GM10266 (cell line): Measurements from ENCODE around the gene PLCB4.

Experiments
- DNase-seq: peaks from one replicate; pipeline ENCODE4 v3.0.0; 2012; ENCODE audit errors: extremely low spot score
- TF ChIP-seq, protein P1 (sequence below): IDR thresholded peaks from 2 replicates; pipeline ENCODE4 v1.5.1; 2012; ENCODE audit warnings: mild to moderate bottlenecking, low read depth; ENCODE audit not compliant: control insufficient read depth, insufficient read depth; ENCODE audit errors: missing control alignments

The PLCB4 gene

DNA sequence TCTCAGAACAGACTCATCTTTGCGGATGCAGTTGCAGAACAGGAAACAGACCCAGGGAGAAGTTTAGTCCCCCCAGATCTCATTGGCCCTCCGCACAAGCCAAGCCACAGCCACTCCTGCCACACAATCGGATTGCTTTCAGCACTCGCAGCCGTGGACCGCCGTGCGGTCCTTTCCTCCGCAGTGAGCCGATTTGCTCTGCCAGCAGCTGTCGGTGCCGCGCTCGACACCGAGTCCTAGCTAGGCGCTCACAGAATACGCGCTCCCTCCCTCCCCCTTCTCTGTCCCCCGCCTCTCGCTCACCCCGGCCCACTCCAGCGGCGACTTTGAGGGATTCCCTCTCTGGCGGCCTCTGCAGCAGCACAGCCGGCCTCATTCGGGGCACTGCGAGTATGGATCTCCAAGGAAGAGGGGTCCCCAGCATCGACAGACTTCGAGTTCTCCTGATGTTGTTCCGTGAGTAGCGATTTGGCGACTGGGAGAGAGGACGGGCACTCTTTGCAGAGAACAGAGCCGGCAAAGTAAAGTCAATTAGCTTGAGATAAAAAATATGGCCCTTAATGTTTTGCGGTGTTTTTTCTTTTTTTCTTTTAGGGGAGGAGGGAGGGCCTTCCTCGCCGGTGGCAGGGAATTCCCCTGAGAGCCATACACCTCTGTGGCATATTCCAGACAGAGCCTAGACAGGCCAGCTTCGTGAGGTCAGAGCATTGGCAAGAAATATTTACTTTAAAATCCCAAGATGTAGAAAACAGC lies 445.8 kb downstream of the PLCB4 start, which contains the start of gene LAMP5:
Gene LAMP5 (plus strand): TSS at position 130 of the 753 bp plus-strand sequence. CDS start 263 bp downstream, at position 393.
- DNase-seq = no peak
- TF ChIP-seq, protein P1, sequence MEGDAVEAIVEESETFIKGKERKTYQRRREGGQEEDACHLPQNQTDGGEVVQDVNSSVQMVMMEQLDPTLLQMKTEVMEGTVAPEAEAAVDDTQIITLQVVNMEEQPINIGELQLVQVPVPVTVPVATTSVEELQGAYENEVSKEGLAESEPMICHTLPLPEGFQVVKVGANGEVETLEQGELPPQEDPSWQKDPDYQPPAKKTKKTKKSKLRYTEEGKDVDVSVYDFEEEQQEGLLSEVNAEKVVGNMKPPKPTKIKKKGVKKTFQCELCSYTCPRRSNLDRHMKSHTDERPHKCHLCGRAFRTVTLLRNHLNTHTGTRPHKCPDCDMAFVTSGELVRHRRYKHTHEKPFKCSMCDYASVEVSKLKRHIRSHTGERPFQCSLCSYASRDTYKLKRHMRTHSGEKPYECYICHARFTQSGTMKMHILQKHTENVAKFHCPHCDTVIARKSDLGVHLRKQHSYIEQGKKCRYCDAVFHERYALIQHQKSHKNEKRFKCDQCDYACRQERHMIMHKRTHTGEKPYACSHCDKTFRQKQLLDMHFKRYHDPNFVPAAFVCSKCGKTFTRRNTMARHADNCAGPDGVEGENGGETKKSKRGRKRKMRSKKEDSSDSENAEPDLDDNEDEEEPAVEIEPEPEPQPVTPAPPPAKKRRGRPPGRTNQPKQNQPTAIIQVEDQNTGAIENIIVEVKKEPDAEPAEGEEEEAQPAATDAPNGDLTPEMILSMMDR = no peak

DNA sequence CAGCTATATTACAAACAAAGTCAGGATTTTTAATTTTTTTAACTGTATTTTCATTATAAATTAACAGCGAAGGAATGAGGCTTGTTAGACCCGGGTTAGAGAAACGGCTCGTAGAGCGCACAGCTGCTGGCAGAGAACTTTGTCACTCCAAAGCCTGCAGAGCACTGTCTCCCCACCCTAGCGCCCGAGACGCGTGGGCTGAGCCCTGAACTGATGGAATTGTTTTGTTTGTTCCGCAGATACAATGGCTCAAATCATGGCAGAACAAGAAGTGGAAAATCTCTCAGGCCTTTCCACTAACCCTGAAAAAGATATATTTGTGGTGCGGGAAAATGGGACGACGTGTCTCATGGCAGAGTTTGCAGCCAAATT lies 446.3 kb downstream of the PLCB4 start:
- TF ChIP-seq, protein P1 = no peak
- DNase-seq = no peak

DNA sequence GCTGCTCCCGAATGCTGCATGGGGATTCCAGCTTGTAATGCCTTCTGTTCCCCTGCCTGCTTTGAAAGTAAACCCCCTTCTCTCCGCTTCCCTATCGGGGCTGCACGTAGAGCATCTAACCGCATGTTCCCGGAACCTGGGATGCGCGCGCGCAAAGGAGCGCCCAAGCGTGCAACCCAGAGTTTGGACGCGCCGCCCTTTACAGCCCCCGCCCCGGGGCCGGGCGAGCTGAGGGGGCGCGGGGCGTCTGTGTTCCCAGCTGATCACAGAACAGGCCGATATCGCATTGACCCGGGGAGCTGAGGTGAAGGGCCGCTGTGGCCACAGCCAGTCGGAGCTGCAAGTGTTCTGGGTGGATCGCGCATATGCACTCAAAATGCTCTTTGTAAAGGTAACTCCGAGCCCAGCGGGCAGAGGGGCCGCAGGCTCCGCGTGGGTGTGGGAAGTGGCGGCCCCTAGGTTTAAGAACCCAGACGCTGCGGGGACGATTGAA lies 446.9 kb downstream of the PLCB4 start:
- no peak for DNase-seq

DNA sequence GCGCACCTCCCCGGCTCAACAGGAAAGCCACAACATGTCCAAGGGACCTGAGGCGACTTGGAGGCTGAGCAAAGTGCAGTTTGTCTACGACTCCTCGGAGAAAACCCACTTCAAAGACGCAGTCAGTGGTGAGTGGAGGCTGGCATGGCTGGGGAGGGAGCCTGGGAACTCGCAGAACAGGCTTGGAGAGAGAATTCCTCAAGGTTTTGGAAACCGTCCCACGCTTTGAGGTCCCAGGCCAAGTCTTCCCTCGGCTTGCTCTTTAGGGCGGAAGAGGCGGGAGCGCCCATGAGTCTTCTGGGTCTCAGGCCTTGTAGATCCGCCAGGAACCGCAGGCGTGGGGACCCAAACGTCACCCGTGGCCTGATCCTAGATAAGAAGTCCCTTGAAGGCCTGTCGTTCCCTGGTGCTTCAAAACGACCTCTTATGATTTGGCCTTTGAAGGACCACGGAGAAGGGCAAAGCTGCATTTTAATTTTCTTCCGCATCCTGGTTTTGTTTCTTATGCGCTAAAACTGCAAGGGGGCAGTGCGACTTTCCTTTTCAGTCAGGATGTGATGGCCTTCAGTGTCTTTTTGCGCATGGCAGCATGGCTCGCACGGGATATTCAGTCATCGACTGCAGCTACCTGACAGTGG lies 447.5 kb downstream of the PLCB4 start:
- no peak for DNase-seq
- TF ChIP-seq, protein P1 = no peak

More for the DNA sequence above, 446.9 kb downstream of the PLCB4 start:
- TF ChIP-seq, protein P1 = no peak

DNA sequence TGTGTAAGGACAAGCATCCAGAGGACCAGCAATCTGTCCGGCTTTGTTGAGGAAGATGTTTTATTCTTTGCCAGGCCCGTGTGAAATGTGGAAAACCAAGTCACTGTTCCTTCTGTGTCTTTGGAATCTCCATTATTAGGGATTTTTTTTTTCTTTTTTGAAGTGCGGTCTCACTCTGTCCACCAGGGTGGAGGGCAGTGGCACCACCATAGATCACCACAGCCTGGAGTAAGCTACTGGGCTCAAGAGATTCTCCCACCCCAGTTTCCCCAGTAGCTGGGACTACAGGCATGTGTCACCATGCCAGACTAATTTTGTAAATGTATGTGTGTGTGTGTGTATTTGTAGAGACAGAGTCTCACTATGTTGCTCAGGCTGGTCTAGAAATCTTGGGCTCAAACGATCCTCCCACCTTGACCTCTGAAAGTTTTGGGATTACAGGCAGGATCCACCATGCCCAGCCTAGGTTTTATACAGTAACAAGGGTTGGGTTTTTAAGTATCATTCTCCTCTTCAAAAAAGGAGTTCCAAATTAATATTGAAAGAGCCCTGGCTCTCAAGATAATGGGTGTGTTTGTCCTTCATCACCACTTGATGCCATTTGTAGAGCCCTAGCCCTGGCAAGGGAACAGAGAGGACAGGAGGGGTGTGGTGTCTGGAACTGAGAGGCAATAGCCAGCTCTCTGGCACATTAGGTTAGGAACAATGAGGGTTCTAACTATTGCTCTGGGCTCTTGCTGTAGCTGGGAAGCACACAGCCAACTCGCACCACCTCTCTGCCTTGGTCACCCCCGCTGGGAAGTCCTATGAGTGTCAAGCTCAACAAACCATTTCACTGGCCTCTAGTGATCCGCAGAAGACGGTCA lies 448.6 kb downstream of the PLCB4 start:
- DNase-seq = no peak
- TF ChIP-seq, protein P1 = no peak

DNA sequence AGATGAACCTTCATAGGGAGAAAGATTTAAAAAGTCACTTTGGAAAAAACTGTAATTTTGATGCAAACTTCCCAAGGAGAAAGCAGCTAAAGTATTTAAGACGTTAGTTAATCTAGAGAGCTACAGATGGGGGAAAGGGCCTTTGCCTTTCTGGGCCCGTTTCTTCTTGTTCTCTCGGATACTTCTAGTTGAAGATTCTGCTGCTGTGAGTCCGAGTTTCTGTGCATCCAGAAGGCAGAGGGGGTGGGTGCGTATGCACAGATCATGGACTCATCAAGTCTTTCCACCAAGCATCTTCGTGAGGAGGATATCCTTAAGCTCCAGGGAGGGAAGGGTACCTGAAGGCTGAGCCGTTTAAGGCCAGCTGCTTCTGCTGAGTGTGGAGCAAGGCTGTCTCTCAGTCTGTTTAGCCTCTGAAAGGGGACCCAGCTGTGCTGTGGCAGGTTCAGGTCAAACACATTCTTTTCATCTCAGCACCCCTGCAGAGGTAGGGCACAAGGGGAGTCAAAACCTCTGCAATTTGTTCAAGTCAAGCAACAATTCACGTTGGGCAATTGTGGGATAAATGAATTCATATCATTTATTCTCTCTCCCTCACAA lies 449.8 kb downstream of the PLCB4 start:
- TF ChIP-seq, protein P1 = no peak
- DNase-seq = no peak
